HEK293 (cell line): Measurements from ENCODE around the gene ELOVL7.

Source experiments
- ZBTB1 ChIP-seq: fragments of 450-650 bp; formaldehyde crosslinking; IDR thresholded peaks from 2 replicates; pipeline ENCODE4 v1.5.1; 2016; ENCODE audit warnings: missing biosample characterization, missing genetic modification characterization
- ZBTB7A ChIP-seq: fragments of 450-650 bp; formaldehyde crosslinking; IDR thresholded peaks from 2 replicates; pipeline ENCODE4 v1.5.1; 2016; ENCODE audit warnings: low read depth, missing biosample characterization, missing genetic modification characterization
- TF ChIP-seq, protein P1 (sequence below): fragments of 450-650 bp; formaldehyde crosslinking; IDR thresholded peaks from 2 replicates; pipeline ENCODE4 v1.5.1; 2017; ENCODE audit warnings: missing biosample characterization, missing genetic modification characterization
- TF ChIP-seq, protein P2 (sequence below): fragments of 450-650 bp; formaldehyde crosslinking; IDR thresholded peaks from 2 replicates; pipeline ENCODE4 v1.5.1; 2016; ENCODE audit warnings: missing biosample characterization, missing genetic modification characterization

DNA sequence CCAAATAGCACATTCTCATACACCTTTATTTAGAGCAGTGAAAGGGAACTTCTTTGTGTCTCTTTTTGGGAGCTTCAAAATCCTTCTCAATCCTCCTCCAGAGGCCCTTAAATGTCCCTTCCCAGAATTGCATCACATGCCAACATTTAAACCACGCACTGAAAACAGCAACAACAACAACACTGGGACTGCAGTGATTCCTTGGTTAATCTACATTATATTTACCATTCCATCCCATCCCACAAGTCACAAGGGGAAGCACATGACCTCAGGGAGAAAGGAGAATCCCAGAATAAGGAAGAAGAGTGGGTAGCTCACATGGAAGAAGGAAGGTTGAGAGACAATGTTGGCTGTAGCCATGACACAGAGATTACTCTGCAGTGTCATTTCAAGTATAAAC, 41.1 kb downstream of the ELOVL7 start:
- TF ChIP-seq, protein P1, sequence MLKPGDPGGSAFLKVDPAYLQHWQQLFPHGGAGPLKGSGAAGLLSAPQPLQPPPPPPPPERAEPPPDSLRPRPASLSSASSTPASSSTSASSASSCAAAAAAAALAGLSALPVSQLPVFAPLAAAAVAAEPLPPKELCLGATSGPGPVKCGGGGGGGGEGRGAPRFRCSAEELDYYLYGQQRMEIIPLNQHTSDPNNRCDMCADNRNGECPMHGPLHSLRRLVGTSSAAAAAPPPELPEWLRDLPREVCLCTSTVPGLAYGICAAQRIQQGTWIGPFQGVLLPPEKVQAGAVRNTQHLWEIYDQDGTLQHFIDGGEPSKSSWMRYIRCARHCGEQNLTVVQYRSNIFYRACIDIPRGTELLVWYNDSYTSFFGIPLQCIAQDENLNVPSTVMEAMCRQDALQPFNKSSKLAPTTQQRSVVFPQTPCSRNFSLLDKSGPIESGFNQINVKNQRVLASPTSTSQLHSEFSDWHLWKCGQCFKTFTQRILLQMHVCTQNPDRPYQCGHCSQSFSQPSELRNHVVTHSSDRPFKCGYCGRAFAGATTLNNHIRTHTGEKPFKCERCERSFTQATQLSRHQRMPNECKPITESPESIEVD = no peak
- TF ChIP-seq ZBTB1 (tag by site-specific recombination) (no peak), ZBTB7A (no peak)
- TF ChIP-seq, protein P2, sequence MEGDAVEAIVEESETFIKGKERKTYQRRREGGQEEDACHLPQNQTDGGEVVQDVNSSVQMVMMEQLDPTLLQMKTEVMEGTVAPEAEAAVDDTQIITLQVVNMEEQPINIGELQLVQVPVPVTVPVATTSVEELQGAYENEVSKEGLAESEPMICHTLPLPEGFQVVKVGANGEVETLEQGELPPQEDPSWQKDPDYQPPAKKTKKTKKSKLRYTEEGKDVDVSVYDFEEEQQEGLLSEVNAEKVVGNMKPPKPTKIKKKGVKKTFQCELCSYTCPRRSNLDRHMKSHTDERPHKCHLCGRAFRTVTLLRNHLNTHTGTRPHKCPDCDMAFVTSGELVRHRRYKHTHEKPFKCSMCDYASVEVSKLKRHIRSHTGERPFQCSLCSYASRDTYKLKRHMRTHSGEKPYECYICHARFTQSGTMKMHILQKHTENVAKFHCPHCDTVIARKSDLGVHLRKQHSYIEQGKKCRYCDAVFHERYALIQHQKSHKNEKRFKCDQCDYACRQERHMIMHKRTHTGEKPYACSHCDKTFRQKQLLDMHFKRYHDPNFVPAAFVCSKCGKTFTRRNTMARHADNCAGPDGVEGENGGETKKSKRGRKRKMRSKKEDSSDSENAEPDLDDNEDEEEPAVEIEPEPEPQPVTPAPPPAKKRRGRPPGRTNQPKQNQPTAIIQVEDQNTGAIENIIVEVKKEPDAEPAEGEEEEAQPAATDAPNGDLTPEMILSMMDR = no peak
